ENCODE results near the gene SLC29A1.
"Not testable (repeated sequence)": the region's sequence is repeated elsewhere in the genome, so short reads cannot be mapped to it uniquely, and the experiment has no call there.

The SLC29A1 gene

DNA sequence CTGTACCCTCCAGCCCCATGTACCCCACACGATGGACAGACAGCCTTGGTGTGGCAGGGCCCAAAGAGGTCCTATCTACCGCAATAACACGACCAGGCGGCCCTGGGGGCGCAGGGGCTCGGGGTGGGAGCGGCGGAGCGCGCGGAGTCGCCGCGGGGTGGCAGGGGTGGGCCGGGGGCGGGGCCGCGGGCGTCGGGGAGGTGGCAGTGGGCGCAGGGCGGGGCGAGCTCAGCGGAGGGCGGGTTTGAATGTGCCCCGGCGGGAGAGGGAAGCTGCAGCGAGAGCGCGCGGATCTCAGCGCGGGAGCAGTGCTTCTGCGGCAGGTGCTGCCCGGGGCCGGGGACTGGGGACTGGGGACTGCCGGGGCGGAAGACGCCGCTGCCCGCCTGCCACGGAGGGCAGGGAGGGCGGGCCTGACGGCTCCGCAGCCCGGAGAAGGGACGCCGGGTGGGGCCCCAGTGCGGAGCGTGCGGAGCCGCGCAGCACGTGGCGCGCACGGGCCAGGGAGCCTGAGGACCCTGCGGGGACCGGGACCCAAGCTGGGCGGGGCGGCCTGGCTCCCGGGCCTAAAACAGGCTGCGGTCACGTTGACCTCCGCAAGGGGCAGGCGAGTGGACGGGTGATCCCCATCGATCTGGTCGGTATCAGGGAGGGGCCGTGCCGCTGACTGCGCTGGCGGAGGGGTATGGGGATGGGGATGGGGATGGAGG is at the start of gene SLC29A1:
Gene SLC29A1 (plus strand): TSS at position 277 of the 710 bp plus-strand sequence. CDS start 3,719 bp downstream, outside the sequence.
- DNase-seq: peak; percentile 82

- DNase-seq: no peak
Measured at GRCh38 chr6:44176130-44176761, 47.1 kb upstream of the SLC29A1 start.

DNA sequence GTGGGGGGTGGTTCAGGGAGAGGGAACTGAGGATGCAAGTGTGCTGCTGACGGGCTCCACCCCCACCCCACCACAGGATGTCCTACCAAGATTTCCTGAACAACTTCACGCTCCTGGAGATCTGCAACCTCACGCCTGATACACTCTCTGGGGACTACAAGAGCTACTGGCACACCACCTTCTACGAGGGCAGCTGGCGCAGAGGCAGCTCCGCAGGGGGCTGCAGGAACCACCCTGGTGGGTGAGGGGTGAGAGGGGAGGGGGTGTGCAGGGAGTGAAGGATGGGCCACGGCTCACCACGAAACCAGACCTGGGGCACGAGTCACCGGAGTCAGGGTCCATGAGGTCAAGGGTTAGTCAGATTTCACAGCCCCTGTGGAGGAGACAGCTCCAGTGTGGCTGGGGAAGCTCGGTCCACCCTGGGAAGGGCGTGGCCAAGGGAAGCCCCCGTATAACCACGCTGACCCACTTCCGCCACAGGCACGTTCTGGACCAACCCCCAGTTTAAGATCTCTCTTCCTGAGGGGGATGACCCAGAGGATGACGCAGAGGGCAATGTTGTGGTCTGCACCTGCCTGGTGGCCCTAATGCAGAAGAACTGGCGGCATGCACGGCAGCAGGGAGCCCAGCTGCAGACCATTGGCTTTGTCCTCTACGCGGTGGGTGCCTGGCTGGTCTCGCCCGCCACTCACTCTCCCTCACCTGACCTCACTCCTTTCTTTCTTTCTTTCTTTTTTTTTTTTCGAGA is 46.5 kb upstream of the SLC29A1 start:
- DNase-seq: no peak

GRCh38 chr6:44177691-44178423 is 45.5 kb upstream of the SLC29A1 start:
- no peak for DNase-seq

DNA sequence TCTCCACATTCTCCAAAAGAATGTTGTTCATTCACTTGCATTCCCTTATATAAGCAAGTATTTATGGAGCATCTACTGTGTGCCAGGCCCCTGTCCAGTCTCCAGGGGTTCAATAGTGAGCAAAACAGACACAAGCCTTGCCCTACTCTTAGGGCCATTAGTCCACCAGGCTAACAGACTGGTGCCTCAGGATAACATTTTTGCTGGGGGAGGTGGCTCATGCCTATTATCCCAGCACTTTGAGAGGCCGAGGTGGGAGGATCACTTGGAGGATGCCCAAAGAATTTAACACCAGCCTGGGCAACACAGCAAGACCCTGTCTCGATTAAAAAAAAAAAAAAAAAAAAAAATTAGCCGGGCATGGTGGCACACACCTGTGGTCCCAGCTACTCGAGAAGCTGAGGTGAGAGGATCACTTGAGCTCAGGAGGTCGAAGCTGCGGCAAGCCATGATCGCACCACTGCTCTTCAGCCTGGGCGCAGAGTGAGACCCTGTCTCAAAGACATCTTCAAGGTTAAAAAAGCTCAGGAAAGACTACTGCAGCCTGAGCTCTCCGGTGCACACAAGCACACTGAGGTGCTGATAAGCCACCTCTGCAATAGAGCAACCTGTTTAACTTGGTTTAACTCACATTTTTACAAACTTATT is 44.8 kb upstream of the SLC29A1 start:
- no peak for DNase-seq

- no peak for DNase-seq
Measured at GRCh38 chr6:44179072-44179536, 44.3 kb upstream of the SLC29A1 start.

DNA sequence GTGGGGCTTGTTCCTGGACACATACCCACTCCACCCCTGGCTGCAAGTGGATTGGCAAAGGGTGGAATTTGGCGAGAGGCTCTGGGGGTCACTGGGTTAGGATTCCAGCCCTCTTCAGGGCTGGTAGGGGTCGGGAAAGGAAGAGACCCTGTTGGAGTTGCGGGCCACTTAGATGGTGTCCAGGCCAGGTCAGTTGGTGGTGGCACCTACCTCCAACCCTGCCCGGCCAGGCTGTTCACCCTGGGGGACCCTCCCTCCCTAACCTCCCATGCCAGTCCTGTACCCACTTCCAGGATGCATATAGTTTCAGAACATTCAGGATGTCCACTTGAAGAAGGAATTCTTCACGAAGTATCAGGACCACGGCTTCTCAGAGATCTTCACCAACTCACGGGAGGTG is 43.7 kb upstream of the SLC29A1 start:
- no peak for DNase-seq

GRCh38 chr6:44180406-44180805 is 43.0 kb upstream of the SLC29A1 start:
- DNase-seq: no peak

DNA sequence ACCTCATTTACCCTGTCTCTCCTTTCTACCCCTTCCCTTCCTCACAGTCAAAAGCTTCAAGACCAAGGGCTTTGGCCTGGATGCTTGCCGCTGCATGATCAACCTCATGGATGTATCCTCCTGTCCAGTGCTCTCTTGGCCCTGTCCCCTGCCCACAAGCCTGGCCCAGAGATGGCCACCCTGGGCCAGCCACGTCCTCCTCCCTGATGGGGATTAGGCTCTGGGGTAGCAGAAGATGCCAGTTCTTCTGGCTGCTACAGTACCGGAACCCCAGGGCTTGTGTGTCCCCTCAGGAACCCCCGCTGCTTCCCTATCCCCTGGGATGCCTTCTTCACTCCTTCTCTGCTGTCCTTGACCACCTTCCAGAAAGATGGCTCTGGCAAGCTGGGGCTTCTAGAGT is 42.5 kb upstream of the SLC29A1 start:
- DNase-seq: no peak

GRCh38 chr6:44181784-44182183 is 41.6 kb upstream of the SLC29A1 start:
- not testable (repeated sequence) for DNase-seq

DNA sequence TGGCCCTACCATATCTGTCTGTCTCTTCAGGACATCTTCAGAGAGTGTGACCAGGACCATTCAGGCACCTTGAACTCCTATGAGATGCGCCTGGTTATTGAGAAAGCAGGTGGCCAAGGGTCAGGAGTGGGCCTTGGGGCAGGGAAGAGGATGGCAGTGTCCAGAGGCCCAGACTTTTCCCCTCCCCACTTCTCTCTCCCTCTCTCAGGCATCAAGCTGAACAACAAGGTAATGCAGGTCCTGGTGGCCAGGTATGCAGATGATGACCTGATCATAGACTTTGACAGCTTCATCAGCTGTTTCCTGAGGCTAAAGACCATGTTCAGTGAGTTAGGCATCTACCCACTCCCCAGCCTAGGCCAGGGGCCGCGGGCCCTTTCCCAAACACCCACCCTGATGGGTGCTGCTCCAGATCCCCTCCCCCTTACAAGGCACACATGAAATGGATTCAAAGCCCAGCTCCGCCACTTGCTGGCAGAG is 40.4 kb upstream of the SLC29A1 start:
- no peak for DNase-seq

GRCh38 chr6:44183783-44184182 is 39.6 kb upstream of the SLC29A1 start:
- no peak for DNase-seq

DNA sequence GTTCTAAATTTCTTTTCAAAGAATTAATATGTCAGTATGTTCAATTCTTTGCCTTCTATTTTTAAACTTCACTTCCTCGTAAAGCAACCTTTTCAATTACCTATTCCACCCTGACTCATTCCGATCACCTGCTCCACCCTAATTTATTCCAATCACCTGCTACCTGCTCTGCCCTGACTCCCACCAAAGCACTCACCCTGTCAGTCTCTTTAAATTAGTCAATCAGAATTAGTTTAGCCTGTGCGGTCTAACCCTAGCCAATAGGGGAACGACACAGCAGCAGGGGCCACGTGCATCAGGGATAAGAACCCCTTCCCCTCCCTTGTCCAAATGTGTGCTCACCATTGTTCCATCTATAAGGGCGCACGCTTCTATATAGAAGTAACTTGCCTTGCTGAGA is 38.0 kb upstream of the SLC29A1 start:
- not testable (repeated sequence) for DNase-seq

GRCh38 chr6:44185953-44186634 is 37.3 kb upstream of the SLC29A1 start:
- DNase-seq: no peak

GRCh38 chr6:44186635-44187025 is 36.8 kb upstream of the SLC29A1 start:
- no peak for DNase-seq

- DNase-seq: no peak
Measured at GRCh38 chr6:44188819-44189218, 34.6 kb upstream of the SLC29A1 start.

GRCh38 chr6:44189257-44189656 is 34.1 kb upstream of the SLC29A1 start:
- no peak for DNase-seq

- no peak for DNase-seq
Measured at GRCh38 chr6:44190715-44191114, 32.7 kb upstream of the SLC29A1 start.

DNA sequence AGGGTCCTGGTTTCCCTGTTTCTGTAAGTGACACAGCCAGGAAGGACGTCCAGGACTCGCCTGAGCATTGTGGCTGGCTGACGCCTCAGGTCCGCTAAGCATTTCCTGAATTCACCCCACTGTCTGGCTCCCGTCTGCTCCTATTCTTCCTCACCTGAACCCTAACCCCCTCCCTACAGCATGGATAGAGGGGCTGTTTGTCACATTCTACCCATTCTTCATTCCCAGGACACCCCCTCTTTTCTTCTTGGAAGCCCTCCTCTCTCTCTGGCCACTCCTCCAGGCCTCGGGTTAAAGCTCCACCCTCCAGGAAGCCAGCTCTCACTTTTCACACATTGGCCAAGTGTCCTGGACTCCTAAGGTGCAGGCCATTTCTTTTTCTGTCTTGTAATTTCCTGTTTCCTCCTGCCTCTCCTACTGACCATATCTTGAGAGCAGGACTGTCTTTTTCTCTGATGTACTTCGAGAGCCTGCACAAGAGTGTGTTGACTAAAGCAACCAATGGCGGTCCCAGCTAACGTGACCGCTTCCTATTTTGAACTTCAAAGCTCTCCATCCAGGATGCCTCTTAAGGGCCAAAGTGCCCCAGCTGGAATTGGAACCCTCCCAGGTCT is 30.9 kb upstream of the SLC29A1 start:
- no peak for DNase-seq

GRCh38 chr6:44193307-44193910 is 30.0 kb upstream of the SLC29A1 start:
- no peak for DNase-seq

DNA sequence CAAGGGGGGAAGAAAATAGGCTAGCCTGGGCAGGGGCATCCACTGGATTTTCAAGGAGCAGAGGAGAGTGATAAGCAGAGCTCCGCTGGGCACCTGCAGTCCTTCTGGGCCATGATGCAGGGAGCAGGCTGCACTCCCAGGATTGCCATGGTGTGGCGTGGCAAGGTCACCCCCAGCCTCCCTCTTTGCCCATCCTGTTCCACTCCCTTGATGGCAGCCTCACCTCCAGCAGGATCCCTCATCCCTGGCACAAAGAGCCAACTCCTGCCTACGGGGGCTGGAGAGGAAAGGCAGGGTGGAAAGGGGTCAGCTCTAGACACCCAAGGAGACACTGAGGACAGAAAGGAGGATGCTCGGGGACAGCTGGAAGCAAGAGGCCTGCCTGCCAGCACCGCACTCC is 29.1 kb upstream of the SLC29A1 start:
- no peak for DNase-seq

Data from NCI-H1105 (cell line).